K562 (cell line): ENCODE measurements around the gene SCUBE2. TPM values are rescaled to one million over a fixed set of nuclear protein-coding genes. Genes with fewer than 3 reads are reported as not detected.

Experiments
- ATAC-seq: fragments of 200-7000 bp; cut with Tn5 transposase; 3 replicates; pipeline ENCODE4 v1.9.1; 2020; ENCODE audit warnings: moderate library complexity
- BruUV-seq: library from RNA; stranded (reverse); fragments of 400-500 nt; replicated peaks from 2 replicates; lab custom pipeline; 2021; lab: Mats Ljungman, UMichigan
- CTCF ChIA-PET: fragments of 300-600 bp; formaldehyde crosslinking; extraction: SDS; loops from one replicate; lab custom pipeline; 2021; ENCODE audit warnings: low intra/inter-chr PET ratio; lab: Yijun Ruan, JAX
- POLR2A ChIA-PET: fragments of 300-600, 350-650 bp; sonication (Branson Sonifier 250); formaldehyde crosslinking; extraction: SDS; loops from one replicate; lab custom pipeline; 2021; ENCODE audit warnings: antibody characterized with exemption, inconsistent platforms; lab: Yijun Ruan, JAX
- DNase-seq, 4 experiments: peaks; one replicate each; pipeline versions ENCODE4 v3.0.0 to v3.0.0-alpha.2; 2011 to 2018; ENCODE audit warnings: low spot score in 3 of 4, mixed read lengths in 3 of 4; ENCODE audit errors: extremely low read depth in 1 of 4
- FAIRE-seq: peaks from 2 replicates; lab custom pipeline; 2011; peaks lifted over from hg19 to GRCh38; lab: Jason Lieb, UNC
- H2AFZ ChIP-seq: 2 replicates; pipeline ENCODE4 v1.6.0; 2011; ENCODE audit warnings: low read depth, low read length, control low read depth, inconsistent platforms
- H3K27ac ChIP-seq: fragments of 200-600 bp; 3 replicates; pipeline ENCODE4 v1.8.0; 2011; ENCODE audit warnings: low read depth, mild to moderate bottlenecking, control low read depth, inconsistent platforms, low read length, moderate library complexity, mixed read lengths; ENCODE audit errors: extremely low read depth
- H3K27me3 ChIP-seq, 2 experiments: fragments of 300-600 bp in 1 of 2; 2 replicates in 1 of 2; 3 replicates in 1 of 2; pipeline versions ENCODE4 v1.6.0 to v1.8.0; 2011; ENCODE audit warnings: inconsistent platforms in 2 of 2, low read length in 2 of 2, mild to moderate bottlenecking in 1 of 2, mixed read lengths in 1 of 2, moderate library complexity in 1 of 2; ENCODE audit not compliant: control insufficient read depth in 2 of 2, insufficient read depth in 2 of 2
- H3K36me3 ChIP-seq: fragments of 300-600 bp; 3 replicates; pipeline ENCODE4 v1.8.0; 2011; ENCODE audit warnings: mild to moderate bottlenecking, low read length, inconsistent platforms; ENCODE audit not compliant: control insufficient read depth, insufficient read depth
- H3K4me1 ChIP-seq, 2 experiments: fragments of 200-600 bp in 1 of 2; replicated peaks in 1 of 2; 2 replicates in 1 of 2; 3 replicates in 1 of 2; pipeline versions ENCODE4 v1.5.1 to v1.8.0; 2011; ENCODE audit warnings: inconsistent platforms in 2 of 2, low read length in 2 of 2, mild to moderate bottlenecking in 1 of 2, mixed read lengths in 1 of 2, moderate library complexity in 1 of 2; ENCODE audit not compliant: control insufficient read depth in 2 of 2, insufficient read depth in 2 of 2
- H3K4me2 ChIP-seq: 2 replicates; pipeline ENCODE4 v1.6.1; 2011; ENCODE audit warnings: low read length, control low read depth, inconsistent platforms, mixed read lengths; ENCODE audit not compliant: insufficient read depth
- H3K4me3 ChIP-seq: fragments of 200-600 bp; sonication (generic), shearing (Covaris generic); 2 replicates; pipeline ENCODE4 v1.5.1; 2016; ENCODE audit warnings: control low read depth, inconsistent platforms
- H3K79me2 ChIP-seq: fragments of 200-600 bp; 3 replicates; pipeline ENCODE4 v1.8.0; 2011; ENCODE audit warnings: low read length, inconsistent platforms; ENCODE audit not compliant: control insufficient read depth, insufficient read depth
- H3K9ac ChIP-seq, 2 experiments: 2 replicates each; pipeline versions ENCODE4 v1.6.0 to v1.6.1; 2011; ENCODE audit warnings: low read depth in 2 of 2, low read length in 2 of 2, control low read depth in 1 of 2, inconsistent platforms in 1 of 2, mild to moderate bottlenecking in 1 of 2, mixed read lengths in 1 of 2; ENCODE audit not compliant: insufficient read depth in 1 of 2
- H3K9me1 ChIP-seq: one replicate; pipeline ENCODE4 v1.6.0; 2011; ENCODE audit warnings: inconsistent platforms, mild to moderate bottlenecking, low read length, moderate library complexity; ENCODE audit not compliant: control insufficient read depth, insufficient read depth
- H3K9me3 ChIP-seq: replicated peaks from 2 replicates; pipeline ENCODE4 v1.5.1; 2011; ENCODE audit warnings: low read depth, low read length, inconsistent platforms; ENCODE audit not compliant: control insufficient read depth, insufficient read depth
- H4K20me1 ChIP-seq: replicated peaks from 2 replicates; pipeline ENCODE4 v1.6.1; 2011; ENCODE audit warnings: low read length, inconsistent platforms, mixed read lengths; ENCODE audit not compliant: control insufficient read depth, insufficient read depth
- ATF2 ChIP-seq: sonication (generic); formaldehyde crosslinking; IDR thresholded peaks from 2 replicates; pipeline ENCODE4 v1.8.1; 2022; ENCODE audit warnings: missing genetic modification reagents
- ETS1 ChIP-seq: conservative IDR thresholded peaks from 2 replicates; pipeline ENCODE4 v1.6.1; 2011; ENCODE audit warnings: low read depth, mild to moderate bottlenecking, low read length; ENCODE audit not compliant: control insufficient read depth
- ILK ChIP-seq: fragments of 450-650 bp; IDR thresholded peaks from 2 replicates; pipeline ENCODE4 v1.6.1; 2016; ENCODE audit warnings: missing genetic modification characterization, low read depth, mild to moderate bottlenecking, missing compliant biosample characterization, moderate library complexity, borderline replicate concordance
- MTF1 ChIP-seq: fragments of 250-450 bp; sonication (Bioruptor Pico); IDR thresholded peaks from 2 replicates; pipeline ENCODE4 v1.9.0; 2021; ENCODE audit warnings: moderate library complexity, mild to moderate bottlenecking, inconsistent platforms, borderline replicate concordance
- NFE2 ChIP-seq: IDR thresholded peaks from 2 replicates; pipeline ENCODE4 v1.6.1; 2014; ENCODE audit warnings: antibody characterized with exemption, low read depth
- PCBP2 ChIP-seq: fragments of 200-400 bp; formaldehyde crosslinking; IDR thresholded peaks from 2 replicates; pipeline ENCODE4 v1.6.1; 2018; ENCODE audit warnings: low read length, low read depth, mild to moderate bottlenecking, moderate library complexity; ENCODE audit not compliant: poor library complexity, severe bottlenecking
- RAD21 ChIP-seq, 2 experiments: fragments of 250-450 bp in 1 of 2; fragments of 450-650 bp in 1 of 2; sonication (Bioruptor Pico) in 1 of 2; formaldehyde crosslinking in 1 of 2; IDR thresholded peaks in 1 of 2; conservative IDR thresholded peaks in 1 of 2; 2 replicates each; pipeline versions ENCODE4 v1.4.0 to v1.8.0; 2020 to 2022; ENCODE audit warnings: mild to moderate bottlenecking in 2 of 2, moderate library complexity in 1 of 2
- RCOR1 ChIP-seq, 2 experiments: IDR thresholded peaks; 2 replicates each; pipeline ENCODE4 v1.6.1; 2012; ENCODE audit warnings: low read depth in 2 of 2, low read length in 2 of 2, borderline replicate concordance in 1 of 2, improper control_type of control experiment in 1 of 2
- RFX1 ChIP-seq: fragments of 450-650 bp; IDR thresholded peaks from 2 replicates; pipeline ENCODE4 v1.6.1; 2016; ENCODE audit warnings: mild to moderate bottlenecking, moderate library complexity
- RHOXF2B ChIP-seq: fragments of 250-450 bp; sonication (Bioruptor Pico); conservative IDR thresholded peaks from 2 replicates; pipeline ENCODE4 v1.5.1; 2021
- ZKSCAN3 ChIP-seq: fragments of 250-450 bp; sonication (Bioruptor Pico); IDR thresholded peaks from 2 replicates; pipeline ENCODE4 v1.4.0; 2020
- ZNF197 ChIP-seq: fragments of 200-800 bp; sonication (Bioruptor generic); IDR thresholded peaks from 2 replicates; pipeline ENCODE4 v1.6.1; 2016; ENCODE audit warnings: low read depth, missing genetic modification characterization, missing compliant biosample characterization
- ZNF253 ChIP-seq: fragments of 250-450 bp; sonication (Bioruptor Pico); conservative IDR thresholded peaks from 2 replicates; pipeline ENCODE4 v1.6.1; 2021; ENCODE audit warnings: mild to moderate bottlenecking
- ZNF695 ChIP-seq: fragments of 450-650 bp; formaldehyde crosslinking; IDR thresholded peaks from 2 replicates; pipeline ENCODE4 v1.4.0; 2020; ENCODE audit warnings: mild to moderate bottlenecking, moderate library complexity
- WGBS: fragments of 100-300 bp; shearing (Covaris generic); methylation state at CpG from one replicate; pipeline ENCODE4 v1.1.6; 2016; ENCODE audit warnings: low coverage, mixed read lengths; ENCODE audit not compliant: insufficient coverage; ENCODE audit errors: missing lambda C conversion rate; 5-methylcytosine and 5-hydroxymethylcytosine counted together
- in situ Hi-C: fragments of 300-500 bp; cut with MboI; formaldehyde crosslinking; loops from 4 replicates; pipeline ENCODE4 v1.15.0; 2018; ENCODE audit warnings: inconsistent platforms, mixed read lengths
- intact Hi-C: fragments of 100-400 bp; cut with micrococcal nuclease; formaldehyde crosslinking; loops from 2 replicates; pipeline ENCODE4 v1.14.2; 2022
- polyA plus RNA-seq, 8 experiments: library from polyadenylated mRNA; depleted of rRNA in 4 of 8; stranded (reverse) in 5 of 8; unstranded in 3 of 8; fragments of >200 nt; fragmentation: Nextera tagmentation in 2 of 8; fragmentation: Illumina TruSeq in 1 of 8; extraction: Ambion mirVana in 2 of 8; extraction: Trizol in 1 of 8; gene quantifications; 2 replicates each; pipeline versions ENCODE4 v1.2.1 to v1.2.3, GENCODE V29; 2011 to 2014; ENCODE audit warnings: inconsistent platforms in 1 of 8, missing spikeins in 1 of 8
- total RNA-seq, 7 experiments: library from RNA; depleted of rRNA in 6 of 7; stranded (reverse); fragments of >200 nt in 6 of 7; fragmentation: Illumina TruSeq in 2 of 7; extraction: Trizol in 2 of 7; gene quantifications; 2 replicates each; pipeline versions ENCODE4 v1.2.1 to v1.2.3, GENCODE V29; 2011 to 2021; ENCODE audit warnings: low replicate concordance in 1 of 7

SCUBE2 gene
- total and polyA plus RNA-seq, 9 of the 15 experiments (the other 6 are each of a cell fraction or from before 2014, with no cell fraction given): 0.06 to 0.40 (median 0.07) TPM; not detected in 6

GRCh38 chr11:9047964-9048523, 43.4 kb downstream of the SCUBE2 start (continued):
- TF ChIP-seq RHOXF2B (CRISPR knock-in tag): no peak
- TF ChIP-seq RFX1: no peak
- no peak for TF ChIP-seq ZNF695 (CRISPR knock-in tag)
- no peak for TF ChIP-seq ZNF253 (CRISPR knock-in tag)
- TF ChIP-seq ZNF197 (CRISPR knock-in tag): no peak

GRCh38 chr11:9046481-9046880, 44.9 kb downstream of the SCUBE2 start:
- peak; percentile 69 for ATAC-seq
- Histone ChIP-seq H3K9me3 (no peaks in the 10 kb centered on the region), H3K4me1 (no peaks in the 10 kb centered on the region; a peak in 1 of 5 replicates), H3K27ac (no peak overlapping the region), H3K4me3 (no peak overlapping the region), H2AFZ (peak overlapping the region; percentile 66; the same call in 1 of the 2 replicates), H3K36me3 (no peaks in the 10 kb centered on the region), H3K9me1 (no peaks in the 10 kb centered on the region), H3K79me2 (no peaks in the 10 kb centered on the region), H3K27me3 (peaks cover 9 to 26% of the 10 kb centered on the region in 2 experiments), H3K9ac (no peak overlapping the region), H4K20me1 (no peaks in the 10 kb centered on the region), H3K4me2 (no peak overlapping the region; the same call in 1 of the 2 replicates)
- intact Hi-C loops: no loop called here
- WGBS: 5% methylated on average over 4 of the region's 4 CpGs
- BruUV-seq: no TSS peak
- peak in 2 of 4 experiments; percentile 21 to 41 for DNase-seq
- TF ChIP-seq ILK (tag) (no peak), RAD21 (CRISPR knock-in tag; conservative IDR thresholded peaks at IDR 0.05 in 1 of 2, IDR thresholded peaks at IDR 0.05 in 1 of 2) (no peak), RCOR1 (IDR thresholded peaks at IDR 0.05; ENCODE audit: borderline replicate concordance in 1 of 2, low read depth in 2 of 2, low read length in 2 of 2) (no peak), ZKSCAN3 (CRISPR knock-in tag) (no peak), ETS1 (no peak), NFE2 (peak; percentile 44), ATF2 (CRISPR knock-in tag) (no peak), PCBP2 (no peak), MTF1 (CRISPR knock-in tag) (no peak)
- POLR2A ChIA-PET: interaction anchor here (1.3 to 2.4 kb wide), 2 partner anchors 10 to 11 kb away, joined by 4 to 5 read pairs; no protein-coding TSS in a partner anchor
- in situ Hi-C loops: no loop called here
- CTCF ChIA-PET: no interaction called here
- no peak for FAIRE-seq
